Fibroblast of mammary gland (primary cell): ENCODE data around the gene MS4A5.
"Not testable (repeated sequence)": the region's sequence is repeated elsewhere in the genome, so short reads cannot be mapped to it uniquely, and the experiment has no call there.

Source experiments
- DNase-seq: peaks from one replicate; pipeline ENCODE4 v3.0.0-alpha.2; 2010; ENCODE audit warnings: low read depth
- H3K4me3 ChIP-seq: 2 replicates; pipeline ENCODE4 v1.5.1; 2011; ENCODE audit warnings: low read depth, mild to moderate bottlenecking, low read length, moderate library complexity; ENCODE audit not compliant: control insufficient read depth
- TF ChIP-seq, protein P1 (sequence below): conservative IDR thresholded peaks from 2 replicates; pipeline ENCODE4 v1.5.1; 2011; ENCODE audit warnings: low read depth, low read length, inconsistent platforms; ENCODE audit not compliant: control insufficient read depth, insufficient read depth

The MS4A5 gene

DNA sequence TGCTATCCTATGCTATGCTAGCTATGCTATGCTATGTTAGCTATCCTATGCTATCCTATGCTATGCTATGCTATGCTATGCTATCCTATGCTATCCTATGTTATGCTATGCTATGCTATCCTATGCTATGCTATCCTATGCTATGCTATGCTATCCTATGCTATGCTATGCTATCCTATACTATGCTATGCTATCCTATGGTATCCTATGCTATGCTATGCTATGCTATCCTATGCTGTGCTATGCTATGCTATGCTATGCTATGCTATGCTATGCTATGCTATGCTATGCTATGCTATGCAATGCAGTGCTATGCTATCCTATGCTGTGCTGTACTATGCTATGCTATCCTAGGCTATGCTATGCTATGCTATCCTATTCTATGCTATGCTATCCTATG lies 17.7 kb downstream of the MS4A5 start:
- DNase-seq: no peak
- TF ChIP-seq, protein P1, sequence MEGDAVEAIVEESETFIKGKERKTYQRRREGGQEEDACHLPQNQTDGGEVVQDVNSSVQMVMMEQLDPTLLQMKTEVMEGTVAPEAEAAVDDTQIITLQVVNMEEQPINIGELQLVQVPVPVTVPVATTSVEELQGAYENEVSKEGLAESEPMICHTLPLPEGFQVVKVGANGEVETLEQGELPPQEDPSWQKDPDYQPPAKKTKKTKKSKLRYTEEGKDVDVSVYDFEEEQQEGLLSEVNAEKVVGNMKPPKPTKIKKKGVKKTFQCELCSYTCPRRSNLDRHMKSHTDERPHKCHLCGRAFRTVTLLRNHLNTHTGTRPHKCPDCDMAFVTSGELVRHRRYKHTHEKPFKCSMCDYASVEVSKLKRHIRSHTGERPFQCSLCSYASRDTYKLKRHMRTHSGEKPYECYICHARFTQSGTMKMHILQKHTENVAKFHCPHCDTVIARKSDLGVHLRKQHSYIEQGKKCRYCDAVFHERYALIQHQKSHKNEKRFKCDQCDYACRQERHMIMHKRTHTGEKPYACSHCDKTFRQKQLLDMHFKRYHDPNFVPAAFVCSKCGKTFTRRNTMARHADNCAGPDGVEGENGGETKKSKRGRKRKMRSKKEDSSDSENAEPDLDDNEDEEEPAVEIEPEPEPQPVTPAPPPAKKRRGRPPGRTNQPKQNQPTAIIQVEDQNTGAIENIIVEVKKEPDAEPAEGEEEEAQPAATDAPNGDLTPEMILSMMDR: no peak
- no peak overlapping the region for H3K4me3 ChIP-seq

DNA sequence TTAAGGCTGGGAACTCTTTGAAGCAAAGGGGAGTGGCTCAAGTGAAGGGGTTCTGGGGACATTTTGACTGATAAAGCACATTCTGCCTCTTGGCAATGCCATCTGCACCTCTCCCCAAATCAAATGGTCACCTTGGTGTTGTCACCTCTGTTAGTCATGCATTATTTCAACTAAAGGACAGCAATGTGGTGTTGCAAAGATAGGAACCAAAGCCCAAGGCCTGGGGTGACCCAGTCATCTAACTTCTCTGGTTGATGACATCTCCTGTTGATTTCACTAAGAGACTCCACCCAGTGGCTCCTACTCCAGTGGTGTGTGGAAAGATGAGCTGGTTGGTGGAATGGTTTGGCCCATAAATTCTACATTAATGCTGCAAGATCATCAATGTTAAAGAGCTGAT lies 18.5 kb downstream of the MS4A5 start:
- TF ChIP-seq, protein P1: no peak
- no peak overlapping the region for H3K4me3 ChIP-seq
- no peak for DNase-seq

DNA sequence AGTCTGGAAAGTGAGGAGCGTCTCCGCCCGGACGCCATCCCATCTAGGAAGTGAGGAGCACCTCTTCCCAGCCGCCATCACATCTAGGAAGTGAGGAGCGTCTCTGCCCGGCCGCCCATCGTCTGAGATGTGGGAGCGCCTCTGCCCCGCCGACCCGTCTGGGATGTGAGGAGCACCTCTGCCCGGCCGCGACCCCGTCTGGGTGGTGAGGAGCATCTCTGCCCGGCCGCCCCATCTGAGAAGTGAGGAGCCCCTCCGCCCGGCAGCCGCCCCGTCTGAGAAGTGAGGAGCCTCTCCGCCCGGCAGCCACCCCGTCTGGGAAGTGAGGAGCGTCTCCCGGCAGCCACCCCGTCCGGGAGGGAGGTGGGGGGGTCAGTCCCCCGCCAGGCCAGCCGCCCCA lies 21.8 kb downstream of the MS4A5 start:
- DNase-seq, H3K4me3 ChIP-seq: not testable (repeated sequence)

GRCh38 chr11:60454212-60454611 lies 24.8 kb downstream of the MS4A5 start:
- no peak overlapping the region for H3K4me3 ChIP-seq
- TF ChIP-seq, protein P1: no peak
- no peak for DNase-seq

GRCh38 chr11:60455531-60456042 lies 26.2 kb downstream of the MS4A5 start, which contains the start of gene MS4A1:
Gene MS4A1, plus strand, starts transcription at chr11:60455847. Its CDS starts 6,528 bp downstream, at chr11:60462375.
- H3K4me3 ChIP-seq: no peak within 1 kb of the TSS
- no peak for DNase-seq
- TF ChIP-seq, protein P1: no peak

DNA sequence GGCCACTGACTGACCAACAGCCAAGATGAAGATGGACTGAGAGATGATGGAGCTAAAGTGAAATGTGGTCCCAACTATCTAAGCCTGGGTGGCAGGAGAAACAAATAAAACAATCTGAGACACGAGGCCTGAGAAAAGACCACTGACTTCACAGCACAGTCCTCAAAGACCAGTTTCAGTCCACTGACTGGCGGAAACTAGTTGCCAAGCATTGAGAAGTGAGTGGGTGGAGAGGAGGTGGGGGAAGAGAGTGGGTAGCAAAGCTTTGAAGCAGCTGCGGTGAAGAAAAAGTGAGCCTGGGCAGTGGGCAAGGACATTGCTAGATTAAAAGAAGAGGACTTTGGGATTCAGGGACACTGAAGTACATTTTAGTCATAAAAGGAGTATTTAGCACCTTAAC lies 28.2 kb downstream of the MS4A5 start:
- no peak overlapping the region for H3K4me3 ChIP-seq
- TF ChIP-seq, protein P1: no peak
- DNase-seq: no peak

GRCh38 chr11:60459345-60459744 lies 30.0 kb downstream of the MS4A5 start:
- DNase-seq: no peak
- TF ChIP-seq, protein P1: no peak
- H3K4me3 ChIP-seq: no peak overlapping the region
